H1 (cell line): ENCODE measurements around the gene PLA2G4D.

ENCODE experiments used
- CHD2 ChIP-seq: IDR thresholded peaks from 2 replicates; pipeline ENCODE4 v1.6.1; 2012; ENCODE audit warnings: low read length, improper control_type of control experiment
- EGR1 ChIP-seq: IDR thresholded peaks from 2 replicates; pipeline ENCODE4 v1.6.1; 2011; ENCODE audit warnings: low read depth, low read length, borderline replicate concordance

DNA sequence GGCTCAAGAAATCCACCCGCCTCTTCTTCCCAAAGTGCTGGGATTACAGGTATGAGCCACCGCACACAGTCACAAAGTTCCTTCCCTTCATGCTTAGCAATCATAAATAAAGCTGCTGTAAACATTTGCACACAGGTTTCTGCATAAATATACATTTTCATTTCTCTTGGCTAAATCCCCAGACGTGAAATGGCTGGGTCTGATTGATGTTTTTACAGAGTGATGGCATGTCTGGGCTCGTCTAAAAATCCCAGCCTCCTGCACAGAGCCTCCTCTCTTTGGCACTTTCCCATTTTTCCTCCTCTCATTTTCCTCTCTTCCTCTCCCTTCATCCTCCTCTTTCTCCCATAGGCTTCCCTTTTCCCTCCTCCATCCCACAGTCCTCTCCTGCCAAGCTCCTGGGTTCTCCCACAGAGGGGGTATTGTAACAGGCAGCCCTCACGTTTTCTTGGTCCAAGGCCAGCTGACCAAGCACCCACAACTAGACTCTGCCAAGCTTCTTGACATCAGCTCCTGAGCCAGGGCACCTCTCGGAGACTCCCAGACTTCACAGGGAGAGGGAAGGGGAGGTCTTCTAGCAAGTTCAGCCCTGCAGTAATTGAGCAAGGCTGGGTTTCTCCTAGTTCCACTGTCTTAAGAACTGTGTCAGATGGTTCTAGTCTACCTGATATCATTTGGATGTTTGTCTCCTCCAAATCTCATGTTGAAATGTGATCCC is 63.0 kb downstream of the PLA2G4D start:
- TF ChIP-seq EGR1 (no peak), CHD2 (no peak)
